NOMO-1 treated with dmso at 0.1 percent for 144 hours (cell line): ENCODE measurements around the gene SERPINE3.

Source experiments
- DNase-seq: peaks from one replicate; lab custom pipeline; 2025; ENCODE audit not compliant: unreplicated experiment; lab: John Stamatoyannopoulos, UW

SERPINE3 gene

DNA sequence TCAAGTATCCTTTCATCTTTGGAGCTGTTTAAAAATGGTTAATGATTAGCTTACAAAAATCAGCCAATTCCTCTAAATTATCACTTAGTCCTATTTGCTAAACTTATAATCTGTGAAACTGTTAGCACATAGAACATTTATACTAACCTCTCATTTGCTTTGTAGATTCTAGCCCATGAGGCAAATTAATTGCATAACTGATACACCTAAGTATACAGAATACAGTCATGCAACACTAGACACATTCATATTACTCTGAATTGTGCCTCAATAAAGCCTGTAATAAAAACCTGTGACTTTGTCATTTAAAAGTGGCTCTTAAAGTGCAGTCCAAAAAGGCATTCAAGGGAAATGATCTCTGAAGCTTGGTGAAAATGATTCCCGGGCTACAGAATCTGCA, 21.0 kb downstream of the SERPINE3 start:
- DNase-seq = no peak

DNA sequence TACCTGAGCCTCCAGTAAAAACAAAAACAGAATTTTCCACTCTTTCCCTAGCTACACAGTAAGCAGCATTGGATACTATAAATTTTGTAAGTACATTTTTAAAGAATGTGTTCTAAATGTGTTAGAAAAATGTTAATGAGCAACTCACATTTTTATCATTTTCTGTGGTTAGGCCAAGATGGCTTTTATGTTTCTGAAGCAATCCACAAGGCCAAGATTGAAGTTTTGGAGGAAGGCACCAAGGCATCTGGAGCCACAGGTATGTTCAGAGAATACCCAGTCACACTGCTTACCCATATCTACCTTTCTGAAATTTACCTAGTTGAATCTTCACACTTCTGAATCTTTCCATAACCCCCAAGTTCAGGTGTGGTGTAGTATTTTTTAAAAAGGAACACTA, 21.6 kb downstream of the SERPINE3 start:
- no peak for DNase-seq

DNA sequence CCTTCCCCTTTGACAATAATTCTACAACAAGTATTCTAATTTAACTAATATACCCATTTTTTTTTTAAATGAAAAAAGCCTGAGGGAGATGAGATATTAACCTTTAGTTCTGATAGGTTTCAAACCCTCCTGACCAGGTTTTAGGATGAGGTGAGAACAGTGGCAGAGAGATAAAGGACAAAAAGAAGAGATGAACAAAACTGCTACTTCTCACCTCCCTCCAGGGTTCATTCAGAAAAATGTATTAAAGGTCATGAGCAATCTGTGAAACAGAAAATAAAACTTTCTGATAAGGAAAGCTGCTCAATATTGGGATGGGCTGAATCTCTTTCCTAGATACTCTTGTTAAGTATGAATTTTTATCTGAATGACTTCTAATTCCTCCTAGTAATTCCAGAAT, 24.1 kb downstream of the SERPINE3 start:
- no peak for DNase-seq

DNA sequence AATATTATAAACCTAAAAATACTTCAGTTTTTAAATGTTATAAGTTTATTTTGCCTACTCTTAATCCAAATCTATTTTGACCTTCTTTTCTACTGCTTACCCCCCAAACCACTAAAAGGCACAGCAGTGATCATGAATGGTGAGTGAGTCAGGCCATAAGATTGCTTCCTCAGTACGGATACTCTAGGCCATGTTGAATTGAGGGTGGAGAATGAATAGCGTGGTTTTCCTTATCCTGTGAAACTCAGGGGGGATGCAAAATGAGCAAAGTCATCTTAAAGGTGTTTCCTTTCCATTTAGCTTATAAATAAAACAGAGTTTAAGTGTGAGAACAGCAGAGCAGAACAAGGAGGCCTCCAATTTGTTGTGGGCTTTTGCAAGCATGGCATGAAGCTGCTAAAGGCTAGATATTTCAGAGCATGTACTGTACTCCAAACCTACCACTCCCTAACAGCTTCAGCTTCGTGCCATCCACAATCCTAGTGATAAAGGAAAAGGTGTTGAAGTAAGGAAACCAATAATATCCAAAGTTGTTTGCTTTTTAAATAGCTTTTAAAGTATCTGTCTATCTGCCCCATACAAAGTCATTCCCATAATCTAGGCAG, 25.0 kb downstream of the SERPINE3 start:
- DNase-seq = no peak

DNA sequence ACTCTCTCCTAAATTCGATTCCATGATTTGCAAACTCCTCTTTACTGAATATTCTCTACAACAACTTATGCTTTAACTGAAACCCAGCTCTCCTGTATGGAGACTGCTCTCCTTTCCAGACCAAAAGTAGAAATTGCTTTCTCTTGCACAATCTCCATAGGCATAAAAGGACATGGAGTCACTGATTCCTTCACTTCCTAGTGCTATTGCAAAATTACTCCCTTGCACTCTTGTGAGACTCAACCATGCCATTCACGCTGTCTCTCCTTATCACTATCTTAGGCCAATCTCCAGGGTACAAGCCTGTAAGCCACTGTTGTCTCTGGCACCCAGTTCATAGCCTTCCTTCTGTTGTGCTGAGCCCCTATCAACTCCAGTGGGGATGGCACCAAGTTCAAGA, 30.6 kb downstream of the SERPINE3 start:
- DNase-seq = no peak

DNA sequence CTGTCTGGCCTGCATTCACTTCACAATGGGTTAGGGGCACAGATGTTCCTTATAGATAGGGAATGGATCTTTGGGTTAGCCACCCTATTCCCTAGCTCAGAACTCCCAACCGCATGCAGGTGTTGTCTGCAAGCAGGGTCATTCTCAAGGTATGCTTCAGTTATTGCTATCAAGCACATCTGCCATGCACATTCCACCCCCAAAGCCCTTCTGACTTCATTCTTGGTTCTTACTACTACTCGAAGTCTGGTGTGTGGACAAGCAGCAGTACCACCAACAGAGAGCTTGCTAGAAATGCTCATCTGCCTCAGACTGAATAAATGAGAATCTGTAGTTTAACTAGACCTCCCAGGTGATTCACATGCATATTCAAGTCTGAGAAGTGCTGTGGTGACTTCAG, 31.3 kb downstream of the SERPINE3 start:
- no peak for DNase-seq

DNA sequence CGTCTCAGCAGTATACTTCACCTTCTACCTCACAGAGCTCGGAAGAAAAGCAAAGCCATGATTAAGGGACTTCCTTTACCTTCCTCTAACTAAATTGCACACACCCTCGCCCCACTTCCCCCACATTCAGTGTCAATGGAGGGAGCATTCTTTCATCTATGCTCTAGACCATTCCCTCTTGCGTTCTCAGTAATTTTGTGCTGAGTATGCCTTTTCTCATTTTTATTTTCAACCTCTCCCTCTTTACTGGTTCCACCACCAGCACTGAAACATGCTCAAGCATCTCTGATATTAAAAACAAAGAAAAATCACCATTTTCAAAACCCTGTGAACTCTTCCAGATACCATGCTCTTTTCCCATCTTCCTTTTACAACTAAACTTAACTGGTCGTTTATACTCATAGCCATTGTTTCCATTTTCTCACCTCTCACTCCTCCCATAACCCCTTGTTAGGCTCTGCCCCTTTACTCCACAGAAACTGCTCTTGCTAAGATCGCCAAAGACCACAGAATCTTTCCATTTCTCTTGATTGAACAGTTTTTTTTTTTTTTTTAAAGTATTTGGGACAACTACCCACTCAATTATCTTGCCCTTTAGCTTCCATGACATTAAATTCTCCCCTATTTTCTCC, 32.4 kb downstream of the SERPINE3 start:
- DNase-seq = no peak

DNA sequence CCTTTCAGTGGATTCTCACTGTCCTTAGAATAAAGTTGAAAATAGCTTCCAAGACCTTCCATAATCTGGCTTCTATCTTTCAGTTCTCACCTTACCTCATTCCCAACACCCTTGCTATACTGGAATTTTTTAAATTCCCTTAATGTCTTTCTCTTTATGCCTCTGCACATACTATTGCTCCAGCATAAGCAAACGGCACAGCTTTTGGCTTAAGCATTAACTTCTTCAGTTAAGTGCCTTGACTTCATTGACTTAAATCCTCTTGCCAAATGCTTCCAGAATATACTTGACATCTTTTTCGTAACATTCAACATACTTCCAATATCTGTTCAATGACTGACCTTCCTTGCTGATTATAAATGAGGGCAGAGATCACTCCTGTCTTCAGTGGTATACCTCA, 34.0 kb downstream of the SERPINE3 start:
- no peak for DNase-seq

DNA sequence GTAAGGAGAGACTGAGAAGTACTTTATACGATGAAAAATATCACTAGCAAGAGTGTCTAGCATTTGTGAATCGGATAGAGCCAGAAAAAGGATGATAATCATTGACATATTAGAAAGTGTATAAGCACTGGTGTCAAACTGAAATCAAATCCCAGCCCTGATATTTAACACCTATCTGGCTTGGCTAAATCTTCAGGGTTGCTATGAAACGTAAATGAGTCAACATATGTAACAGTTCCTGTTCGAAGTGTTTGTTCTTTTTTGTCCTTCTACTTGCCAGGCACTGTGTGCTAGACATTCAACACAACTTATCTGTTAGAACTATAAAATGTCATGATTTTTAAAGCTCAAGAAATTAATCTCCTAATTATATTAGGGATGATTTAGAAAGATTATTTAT, 40.8 kb downstream of the SERPINE3 start:
- no peak for DNase-seq

DNA sequence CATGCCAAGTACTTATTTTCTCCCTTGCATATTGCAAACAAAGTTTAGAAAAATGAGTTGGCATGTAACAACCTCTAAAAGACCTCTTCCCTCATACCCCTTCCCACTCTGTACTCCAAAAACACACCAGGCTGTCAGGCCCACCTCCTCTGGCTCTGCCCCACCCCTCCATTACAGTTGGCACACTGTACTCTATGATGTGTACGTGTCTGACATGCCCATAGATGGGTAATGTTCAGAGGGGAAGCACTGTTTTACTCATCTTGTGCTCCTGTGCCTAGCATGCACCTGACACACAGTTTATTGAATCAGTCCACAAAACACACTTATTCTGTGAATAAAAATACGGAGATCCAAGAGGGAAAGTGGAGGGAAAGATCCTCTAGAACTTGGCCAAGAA, 45.6 kb downstream of the SERPINE3 start:
- DNase-seq = no peak

DNA sequence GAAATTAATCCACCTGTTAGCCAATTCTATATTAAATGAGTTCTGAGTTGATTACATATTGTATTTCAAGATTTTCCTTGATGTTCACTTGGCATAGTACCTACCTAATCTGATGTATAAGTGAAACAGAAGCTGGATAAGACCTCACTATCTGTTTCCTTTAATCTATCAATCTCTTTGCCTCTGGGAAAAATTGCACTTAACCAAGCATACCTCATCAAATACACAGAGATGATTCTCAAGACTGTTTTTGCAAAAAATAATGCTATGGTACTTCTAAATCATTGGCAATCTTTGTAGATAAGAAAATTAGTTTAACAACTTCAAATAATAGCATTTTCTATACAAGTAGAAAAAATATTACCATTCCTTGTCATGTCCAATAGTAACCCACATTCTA, 55.2 kb downstream of the SERPINE3 start:
- no peak for DNase-seq

DNA sequence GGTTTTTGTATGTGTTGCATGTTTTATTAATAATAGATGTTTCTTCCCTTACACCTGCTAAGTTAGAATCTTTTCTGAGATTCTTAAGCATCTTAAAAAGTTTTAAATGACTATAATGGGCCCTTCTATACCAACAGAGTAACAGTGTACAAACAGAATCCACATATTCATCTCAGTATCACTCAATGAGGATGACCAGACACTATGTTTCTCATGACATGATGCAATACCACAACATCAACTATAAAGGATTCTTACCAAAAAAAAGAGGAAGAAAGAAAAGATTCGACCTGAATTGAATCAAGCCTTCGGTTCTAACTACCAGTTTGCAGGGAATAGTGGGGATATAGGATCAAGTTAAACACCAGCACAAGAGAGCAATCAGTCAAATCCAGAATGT, 56.9 kb downstream of the SERPINE3 start:
- peak; percentile 48 for DNase-seq

DNA sequence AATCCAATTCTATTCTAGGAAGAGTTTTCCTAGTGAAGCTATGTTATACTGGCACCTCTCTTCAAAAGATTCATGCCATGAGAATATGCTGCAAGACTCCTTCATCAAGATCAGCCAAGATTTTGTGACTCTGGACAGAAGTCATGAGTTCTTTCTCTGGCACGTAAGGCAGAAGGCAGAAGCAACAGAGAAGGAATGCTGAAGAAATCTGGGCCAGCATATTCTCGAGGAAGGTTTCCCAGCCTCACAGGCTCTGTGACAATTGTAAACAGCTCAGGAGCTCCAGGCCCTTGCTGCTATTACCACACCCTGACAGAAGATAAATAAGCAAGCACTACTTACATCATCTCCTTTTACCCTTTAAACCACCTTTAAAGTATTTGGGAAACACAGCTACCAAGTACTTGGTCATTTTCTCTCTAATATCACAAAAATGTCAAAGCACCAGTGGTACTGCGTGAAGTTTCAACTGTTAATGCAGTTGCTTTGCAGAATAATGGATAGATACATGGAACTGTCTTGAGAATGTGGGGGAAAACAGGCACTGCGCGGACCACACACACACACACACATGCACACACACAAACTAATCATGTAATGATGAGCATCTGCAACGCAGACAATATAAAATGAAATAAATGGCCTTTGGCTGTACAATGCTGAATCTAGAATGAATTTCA, 57.9 kb downstream of the SERPINE3 start:
- no peak for DNase-seq

DNA sequence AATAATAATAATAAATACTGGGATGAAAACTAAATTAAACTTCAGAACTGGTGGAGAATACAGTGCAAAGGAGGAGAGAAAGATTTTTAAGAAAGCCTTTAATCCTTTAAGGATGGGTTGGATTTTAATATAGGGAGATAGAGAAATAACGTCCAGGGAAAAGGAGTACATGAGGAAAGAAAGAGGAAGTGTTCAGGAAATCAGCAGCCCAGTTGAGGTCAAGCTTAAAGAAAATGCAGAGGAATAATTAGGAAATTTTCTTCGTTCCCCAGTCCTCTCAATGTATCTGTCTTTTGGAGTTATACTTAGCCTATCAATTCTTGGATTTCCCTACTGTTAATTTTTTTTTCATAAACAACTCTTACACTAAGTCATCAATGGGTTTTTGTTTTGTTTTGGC, 65.7 kb downstream of the SERPINE3 start:
- no peak for DNase-seq

DNA sequence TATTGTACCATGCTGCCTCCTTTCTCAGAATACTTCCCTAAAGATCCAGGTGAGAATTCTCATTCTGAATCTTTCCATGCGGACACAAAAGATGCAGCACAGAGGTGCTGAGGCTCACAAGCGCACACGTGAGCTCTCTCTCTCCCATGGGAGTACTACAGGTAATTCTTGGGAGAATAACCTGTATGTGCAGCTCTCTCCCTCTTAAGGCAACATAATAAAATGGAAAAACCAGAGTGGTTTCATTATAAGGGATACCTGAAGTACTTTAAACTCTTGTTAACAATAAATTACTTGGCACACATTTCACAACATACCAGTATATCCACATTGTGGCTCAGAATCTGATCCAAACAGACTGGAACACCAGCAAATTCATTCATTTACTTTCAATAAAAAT, 72.9 kb downstream of the SERPINE3 start:
- DNase-seq = no peak
